Kidney (tissue), 14 donors: Measurements from ENCODE around the gene DDT. TPM values are rescaled to one million over a fixed set of nuclear protein-coding genes. Genes with fewer than 3 reads are reported as not detected.

Experiments used
- DNase-seq, 5 donors: peaks; one replicate each; pipeline ENCODE4 v3.0.0-alpha.2; 2013 to 2020
- FAIRE-seq: peaks from 2 replicates; lab custom pipeline; 2012; peaks lifted over from hg19 to GRCh38; lab: Jason Lieb, UNC
- H3K27ac ChIP-seq, 2 donors: one replicate each; pipeline ENCODE4 v1.7.0; 2013; ENCODE audit warnings: low read depth in 2 of 2, low read length in 2 of 2, inconsistent platforms in 1 of 2
- H3K27me3 ChIP-seq: one replicate; pipeline ENCODE4 v1.7.1; 2013; ENCODE audit warnings: low read length, inconsistent platforms; ENCODE audit not compliant: control insufficient read depth, insufficient read depth
- H3K36me3 ChIP-seq, 3 donors: one replicate each; pipeline versions ENCODE4 v1.7.0 to v1.7.1; 2013; ENCODE audit warnings: low read length in 3 of 3, control low read depth in 1 of 3, inconsistent platforms in 1 of 3; ENCODE audit not compliant: insufficient read depth in 3 of 3, control insufficient read depth in 2 of 3
- H3K4me1 ChIP-seq, 3 donors: one replicate each; pipeline versions ENCODE4 v1.7.0 to v1.7.1; 2013; ENCODE audit warnings: low read length in 3 of 3, inconsistent platforms in 1 of 3, low read depth in 1 of 3; ENCODE audit not compliant: control insufficient read depth in 2 of 3, insufficient read depth in 2 of 3
- H3K4me3 ChIP-seq, 3 donors: one replicate each; pipeline versions ENCODE4 v1.7.0 to v1.8.1; 2013; ENCODE audit warnings: low read length in 3 of 3, control low read depth in 1 of 3, inconsistent platforms in 1 of 3
- H3K9ac ChIP-seq, 3 donors: one replicate each; pipeline versions ENCODE4 v1.7.0 to v1.7.1; 2013; ENCODE audit warnings: low read length in 3 of 3, control low read depth in 1 of 3, inconsistent platforms in 1 of 3
- H3K9me3 ChIP-seq, 3 donors: one replicate each; pipeline versions ENCODE4 v1.7.0 to v1.7.1; 2013; ENCODE audit warnings: low read length in 3 of 3, control low read depth in 1 of 3, inconsistent platforms in 1 of 3; ENCODE audit not compliant: control insufficient read depth in 2 of 3, insufficient read depth in 1 of 3
- intact Hi-C: fragments of 100-400 bp; cut with DNase I; formaldehyde crosslinking; loops from one replicate; pipeline ENCODE4 v1.11.1; 2022
- polyA plus RNA-seq: library from polyadenylated mRNA; stranded (reverse); fragments of 350-450 nt; fragmentation: Illumina TruSeq; extraction: RNeasy Lipid Tissue Mini Kit (QIAGEN cat#74804); gene quantifications from one replicate; pipeline ENCODE4 v1.2.3, GENCODE V29; 2014; ENCODE audit warnings: low read depth, low replicate concordance; ENCODE audit not compliant: insufficient read depth
- total RNA-seq: library from RNA; stranded (reverse); fragmentation: NEBNext Ultra II Directional; extraction: Animal tissue kit (Norgen Biotek cat#: 25700); gene quantifications from one replicate; pipeline ENCODE4 v1.2.1, GENCODE V29; 2021
- TF ChIP-seq, protein P1 (sequence below): IDR thresholded peaks from 3 replicates; pipeline ENCODE4 v1.5.1; 2012; ENCODE audit warnings: mild to moderate bottlenecking, moderate library complexity, borderline replicate concordance; ENCODE audit not compliant: insufficient read depth; ENCODE audit errors: extremely low read depth
- donor health status: control.
- donor health status: control.
- donor health status: control.
- donor health status: control.
- donor health status: control.
- donor health status: DM: yes; HTN: yes; CAD: no.
- donor health status: Normal renal cell carcinoma (clear cell type).

Gene DDT
- total and polyA plus RNA-seq, 2 donors from 2014 or later = 97.4 to 448 TPM

DNA sequence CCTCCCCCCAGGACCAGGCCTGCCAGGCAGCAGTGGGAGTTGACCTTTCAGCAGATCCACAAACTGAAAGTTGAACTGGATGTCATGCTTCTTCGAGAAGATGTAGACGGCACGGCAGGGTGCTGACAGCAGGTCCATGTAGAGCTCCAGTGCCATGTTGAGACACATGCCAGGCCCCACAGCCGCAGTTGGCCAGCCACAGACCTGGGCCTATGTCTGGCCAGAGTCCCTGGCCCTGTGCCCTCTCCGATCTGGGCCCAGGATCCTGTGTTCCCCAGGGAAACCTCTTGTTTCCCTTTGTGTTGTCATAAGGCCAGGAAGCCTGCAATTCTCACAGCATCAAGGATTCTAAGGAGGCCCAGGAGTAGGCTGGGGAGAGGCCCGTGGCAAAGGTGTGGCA, 31.0 kb upstream of the DDT start, which contains the start of gene GSTT4:
Gene GSTT4, minus strand, starts transcription at position 253 of the 400 bp plus-strand sequence. Its CDS starts 97 bp downstream, at position 156.
- Histone ChIP-seq H3K9me3 (no peaks in the 10 kb centered on the region), H3K27me3 (no peaks in the 10 kb centered on the region), H3K27ac (no peak within 1 kb of the TSS), H3K4me3 (no peak within 1 kb of the TSS), H3K4me1 (no peaks in the 10 kb centered on the region), H3K36me3 (no peaks in the 10 kb centered on the region), H3K9ac (no peak within 1 kb of the TSS)
- TF ChIP-seq, protein P1, sequence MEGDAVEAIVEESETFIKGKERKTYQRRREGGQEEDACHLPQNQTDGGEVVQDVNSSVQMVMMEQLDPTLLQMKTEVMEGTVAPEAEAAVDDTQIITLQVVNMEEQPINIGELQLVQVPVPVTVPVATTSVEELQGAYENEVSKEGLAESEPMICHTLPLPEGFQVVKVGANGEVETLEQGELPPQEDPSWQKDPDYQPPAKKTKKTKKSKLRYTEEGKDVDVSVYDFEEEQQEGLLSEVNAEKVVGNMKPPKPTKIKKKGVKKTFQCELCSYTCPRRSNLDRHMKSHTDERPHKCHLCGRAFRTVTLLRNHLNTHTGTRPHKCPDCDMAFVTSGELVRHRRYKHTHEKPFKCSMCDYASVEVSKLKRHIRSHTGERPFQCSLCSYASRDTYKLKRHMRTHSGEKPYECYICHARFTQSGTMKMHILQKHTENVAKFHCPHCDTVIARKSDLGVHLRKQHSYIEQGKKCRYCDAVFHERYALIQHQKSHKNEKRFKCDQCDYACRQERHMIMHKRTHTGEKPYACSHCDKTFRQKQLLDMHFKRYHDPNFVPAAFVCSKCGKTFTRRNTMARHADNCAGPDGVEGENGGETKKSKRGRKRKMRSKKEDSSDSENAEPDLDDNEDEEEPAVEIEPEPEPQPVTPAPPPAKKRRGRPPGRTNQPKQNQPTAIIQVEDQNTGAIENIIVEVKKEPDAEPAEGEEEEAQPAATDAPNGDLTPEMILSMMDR = no peak
- intact Hi-C loops = no loop called here
- DNase-seq = no peak
- no peak for FAIRE-seq

GRCh38 chr22:24003887-24004286, 29.6 kb upstream of the DDT start:
- no peaks in the 10 kb centered on the region for H3K36me3 ChIP-seq
- no peak for DNase-seq
- no peak overlapping the region for H3K4me3 ChIP-seq
- TF ChIP-seq, protein P1 = no peak
- intact Hi-C loops = no loop called here
- no peaks in the 10 kb centered on the region for H3K4me1 ChIP-seq
- no peak overlapping the region for H3K27ac ChIP-seq
- no peak overlapping the region for H3K9ac ChIP-seq
- no peaks in the 10 kb centered on the region for H3K9me3 ChIP-seq
- H3K27me3 ChIP-seq = no peaks in the 10 kb centered on the region
- FAIRE-seq = no peak

- no peak for FAIRE-seq
- H3K27me3 ChIP-seq = no peaks in the 10 kb centered on the region
- H3K27ac ChIP-seq = no peak overlapping the region
- H3K9me3 ChIP-seq = no peaks in the 10 kb centered on the region
- no peak overlapping the region for H3K9ac ChIP-seq
- TF ChIP-seq, protein P1 = no peak
- no peaks in the 10 kb centered on the region for H3K4me1 ChIP-seq
- DNase-seq = no peak
- H3K36me3 ChIP-seq = no peaks in the 10 kb centered on the region
- intact Hi-C loops = no loop called here
- H3K4me3 ChIP-seq = no peak overlapping the region
Observed at GRCh38 chr22:24002851-24003250, 28.6 kb upstream of the DDT start.

GRCh38 chr22:24002272-24002671, 28.0 kb upstream of the DDT start:
- TF ChIP-seq, protein P1 = no peak
- no peak for FAIRE-seq
- intact Hi-C loops = no loop called here
- no peaks in the 10 kb centered on the region for H3K27me3 ChIP-seq
- no peaks in the 10 kb centered on the region for H3K4me1 ChIP-seq
- H3K9ac ChIP-seq = no peak overlapping the region
- DNase-seq = no peak
- H3K9me3 ChIP-seq = no peaks in the 10 kb centered on the region
- H3K36me3 ChIP-seq = no peaks in the 10 kb centered on the region
- H3K27ac ChIP-seq = no peak overlapping the region
- no peak overlapping the region for H3K4me3 ChIP-seq
